ENCODE data around the gene MAP2. TPM values are rescaled to one million over a fixed set of nuclear protein-coding genes. Genes with fewer than 3 reads are reported as not detected.
"Not testable (repeated sequence)": the region's sequence is repeated elsewhere in the genome, so short reads cannot be mapped to it uniquely, and the experiment has no call there.

MAP2 gene
- total and polyA plus RNA-seq, 2 of the 13 experiments (the other 11 are each of a cell fraction or from before 2014, with no cell fraction given) = 0.08 TPM; not detected in 1

GRCh38 chr2:209495068-209495620 is 71.3 kb downstream of the MAP2 start:
- not testable (repeated sequence) for H3K4me3 ChIP-seq (replicated peaks in 1 of 3; ENCODE audit: insufficient read depth in 1 of 3, low read depth in 2 of 3, low read length in 3 of 3); H2AFZ ChIP-seq (ENCODE audit: low read length)

DNA sequence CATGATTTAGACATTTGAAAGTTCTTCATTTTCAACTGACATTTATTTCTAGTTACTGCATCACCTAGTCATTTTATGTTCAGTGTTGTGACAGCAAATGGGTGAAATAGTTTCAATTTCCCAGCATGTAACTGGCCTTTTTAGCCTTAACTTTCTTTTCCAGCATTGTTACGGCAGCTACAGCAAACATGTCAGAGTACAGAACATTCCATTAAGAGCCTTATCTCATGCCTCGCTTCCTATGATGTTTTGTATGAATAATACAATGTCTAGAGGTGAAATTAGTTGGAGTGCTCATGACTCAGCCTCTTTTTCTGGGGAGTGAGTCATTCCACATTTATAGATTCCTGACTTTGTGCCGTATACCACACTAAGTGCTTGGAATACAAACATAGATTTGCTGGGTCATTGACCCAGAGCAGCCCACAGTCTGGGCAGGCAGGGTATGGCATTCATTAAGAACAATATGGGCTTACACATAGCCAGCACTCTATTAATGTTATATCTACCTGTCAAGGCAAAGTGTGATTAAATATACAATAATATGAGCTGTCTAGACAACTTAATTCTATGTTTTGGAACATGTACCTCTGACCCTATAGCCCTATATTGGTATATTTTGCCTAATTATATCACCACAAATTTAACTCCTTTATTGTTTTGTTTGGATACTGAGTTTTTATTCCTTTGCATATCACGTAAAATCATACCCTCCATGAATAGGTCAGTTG is 72.2 kb downstream of the MAP2 start:
- Histone ChIP-seq H3K9ac (ENCODE audit: insufficient read depth, low read depth, low read length) (no peak overlapping the region), H3K9me3 (ENCODE audit: low read length) (no peaks in the 10 kb centered on the region), H3K4me3 (replicated peaks in 1 of 3; ENCODE audit: insufficient read depth in 1 of 3, low read depth in 2 of 3, low read length in 3 of 3) (no peak overlapping the region), H3K4me1 (ENCODE audit: insufficient read depth, low read length) (peaks cover 9% of the 10 kb centered on the region; the same call in 1 of the 2 replicates), H3K79me2 (ENCODE audit: insufficient read depth, low read length) (no peaks in the 10 kb centered on the region), H4K20me1 (ENCODE audit: insufficient read depth, low read length) (no peaks in the 10 kb centered on the region), H2AFZ (ENCODE audit: low read length) (no peak overlapping the region), H3K27me3 (ENCODE audit: control insufficient read depth in 1 of 2, insufficient read depth in 2 of 2, low read length in 2 of 2) (no peaks in the 10 kb centered on the region), H3K4me2 (ENCODE audit: low read depth, low read length) (0 out of 2 replicates have a peak overlapping the region, but pooled peaks have one; percentile 2), H3K36me3 (replicated peaks in 1 of 2; ENCODE audit: control insufficient read depth in 1 of 2, insufficient read depth in 2 of 2, low read length in 2 of 2) (no peaks in the 10 kb centered on the region), H3K27ac (ENCODE audit: extremely low read length, insufficient read depth, low read length) (no peak overlapping the region)
- 12% methylated on average over 4 of the region's 4 CpGs for WGBS (ENCODE audit: low lambda C conversion rate)
- ChIA-PET CTCF (ENCODE audit: low intra/inter-chr PET ratio, low total read pairs) (no interaction called here), POLR2A (no interaction called here)
- intact Hi-C loops (cut with micrococcal nuclease; ENCODE audit: unreplicated experiment) (no loop called here), in situ Hi-C loops (cut with HindIII; ENCODE audit: extremely low pct_ligation_motif_present, low pct_unique_long_range_greater_than_20kb) (no loop called here)
- DNase-seq (ENCODE audit: low spot score) (peak; percentile 86), ATAC-seq (peak; percentile 95), FAIRE-seq (no peak)
- BruUV-seq (replicated peaks) = no TSS peak
- TF ChIP-seq MIXL1 (CRISPR knock-in tag; IDR thresholded peaks at IDR 0.05) (no peak), ZNF317 (CRISPR knock-in tag; IDR thresholded peaks at IDR 0.05) (no peak), NKX3-1 (CRISPR knock-in tag; IDR thresholded peaks at IDR 0.05) (no peak), ZNF740 (CRISPR knock-in tag; IDR thresholded peaks at IDR 0.05) (no peak), SP140L (CRISPR knock-in tag; IDR thresholded peaks at IDR 0.05; ENCODE audit: borderline replicate concordance) (no peak), SOX6 (IDR thresholded peaks at IDR 0.05) (no peak), SOX6 (CRISPR knock-in tag; IDR thresholded peaks at IDR 0.05) (no peak), ZKSCAN1 (IDR thresholded peaks at IDR 0.05; ENCODE audit: low read length) (peak; percentile 77), ZNF549 (CRISPR knock-in tag; IDR thresholded peaks at IDR 0.05) (no peak), ZNF780A (CRISPR knock-in tag; IDR thresholded peaks at IDR 0.05) (no peak), ZMAT3 (CRISPR knock-in tag; conservative IDR thresholded peaks at IDR 0.05) (no peak), ZNF749 (CRISPR knock-in tag; IDR thresholded peaks at IDR 0.05; ENCODE audit: borderline replicate concordance) (no peak), ZNF431 (CRISPR knock-in tag; IDR thresholded peaks at IDR 0.05; ENCODE audit: borderline replicate concordance, low read depth) (no peak), ZNF777 (CRISPR knock-in tag; IDR thresholded peaks at IDR 0.05) (no peak), ZNF232 (CRISPR knock-in tag; IDR thresholded peaks at IDR 0.05; ENCODE audit: borderline replicate concordance) (no peak), FLYWCH1 (CRISPR knock-in tag; IDR thresholded peaks at IDR 0.05) (no peak), MED8 (CRISPR knock-in tag; IDR thresholded peaks at IDR 0.05; ENCODE audit: insufficient replicate concordance) (no peak), RORA (CRISPR knock-in tag; IDR thresholded peaks at IDR 0.05) (no peak)

More at GRCh38 chr2:209495068-209495620, 71.3 kb downstream of the MAP2 start:
- H3K4me1 ChIP-seq (ENCODE audit: insufficient read depth, low read length); H3K27ac ChIP-seq (ENCODE audit: extremely low read length, insufficient read depth, low read length); BruUV-seq (replicated peaks); H3K79me2 ChIP-seq (ENCODE audit: insufficient read depth, low read length); intact Hi-C loops (cut with micrococcal nuclease; ENCODE audit: unreplicated experiment); H3K9me3 ChIP-seq (ENCODE audit: low read length); in situ Hi-C loops (cut with HindIII; ENCODE audit: extremely low pct_ligation_motif_present, low pct_unique_long_range_greater_than_20kb); H4K20me1 ChIP-seq (ENCODE audit: insufficient read depth, low read length); H3K36me3 ChIP-seq (replicated peaks in 1 of 2; ENCODE audit: control insufficient read depth in 1 of 2, insufficient read depth in 2 of 2, low read length in 2 of 2); H3K27me3 ChIP-seq (ENCODE audit: control insufficient read depth in 1 of 2, insufficient read depth in 2 of 2, low read length in 2 of 2); ATAC-seq; FAIRE-seq; H3K9ac ChIP-seq (ENCODE audit: insufficient read depth, low read depth, low read length); POLR2A ChIA-PET; CTCF ChIA-PET (ENCODE audit: low intra/inter-chr PET ratio, low total read pairs); DNase-seq (ENCODE audit: low spot score); H3K4me2 ChIP-seq (ENCODE audit: low read depth, low read length): not testable (repeated sequence)
- WGBS (ENCODE audit: low lambda C conversion rate) = 72% methylated on average over 11 of the region's 13 CpGs
- TF ChIP-seq ZNF17 (CRISPR knock-in tag; IDR thresholded peaks at IDR 0.05) = 0 out of 2 replicates have a peak, but pooled peaks have one; percentile 62

All from HepG2 (cell line).